KMS-11 (cell line): ENCODE measurements around the gene DIAPH3.

ENCODE experiments used
- H2AFZ ChIP-seq: fragments of 200-600 bp; sonication (generic); 2 replicates; pipeline ENCODE4 v1.6.1; 2016; ENCODE audit warnings: antibody characterized with exemption, mixed run types, low read depth
- H3K27ac ChIP-seq: fragments of 200-600 bp; sonication (generic); 2 replicates; pipeline ENCODE4 v1.6.1; 2016; ENCODE audit warnings: mild to moderate bottlenecking, mixed run types
- H3K27me3 ChIP-seq: fragments of 200-600 bp; sonication (generic); 2 replicates; pipeline ENCODE4 v1.6.1; 2017; ENCODE audit warnings: mild to moderate bottlenecking, low read depth, mixed run types, moderate library complexity; ENCODE audit not compliant: insufficient read depth
- H3K36me3 ChIP-seq: fragments of 200-600 bp; sonication (generic); 2 replicates; pipeline ENCODE4 v1.6.1; 2017; ENCODE audit warnings: mild to moderate bottlenecking, mixed run types; ENCODE audit not compliant: insufficient read depth
- H3K4me1 ChIP-seq: fragments of 200-600 bp; sonication (generic); 2 replicates; pipeline ENCODE4 v1.6.1; 2016; ENCODE audit warnings: mild to moderate bottlenecking, low read depth, mixed run types; ENCODE audit not compliant: poor library complexity, severe bottlenecking
- H3K4me2 ChIP-seq: fragments of 200-600 bp; sonication (generic); 2 replicates; pipeline ENCODE4 v1.7.0; 2016; ENCODE audit warnings: mild to moderate bottlenecking, mixed run types
- H3K4me3 ChIP-seq: fragments of 200-600 bp; sonication (generic); IDR thresholded peaks from 2 replicates; pipeline ENCODE4 v1.6.1; 2017; ENCODE audit warnings: low read depth, low read length, mixed read lengths; ENCODE audit not compliant: insufficient read depth
- H3K79me2 ChIP-seq: fragments of 200-600 bp; sonication (generic); 2 replicates; pipeline ENCODE4 v1.6.1; 2016; ENCODE audit warnings: low read depth, mixed run types; ENCODE audit not compliant: insufficient read depth
- H3K9ac ChIP-seq: fragments of 200-600 bp; sonication (generic); 2 replicates; pipeline ENCODE4 v1.6.1; 2016; ENCODE audit warnings: mild to moderate bottlenecking, mixed run types
- H4K20me1 ChIP-seq: fragments of 200-600 bp; sonication (generic); 2 replicates; pipeline ENCODE4 v1.6.1; 2016; ENCODE audit warnings: mild to moderate bottlenecking, mixed run types; ENCODE audit not compliant: insufficient read depth
- CTCF ChIP-seq: fragments of 200-600 bp; sonication (generic); conservative IDR thresholded peaks from 2 replicates; pipeline ENCODE4 v1.6.1; 2017; ENCODE audit warnings: low read depth, mild to moderate bottlenecking, antibody characterized with exemption, low read length, moderate library complexity, mixed read lengths

Gene DIAPH3

DNA sequence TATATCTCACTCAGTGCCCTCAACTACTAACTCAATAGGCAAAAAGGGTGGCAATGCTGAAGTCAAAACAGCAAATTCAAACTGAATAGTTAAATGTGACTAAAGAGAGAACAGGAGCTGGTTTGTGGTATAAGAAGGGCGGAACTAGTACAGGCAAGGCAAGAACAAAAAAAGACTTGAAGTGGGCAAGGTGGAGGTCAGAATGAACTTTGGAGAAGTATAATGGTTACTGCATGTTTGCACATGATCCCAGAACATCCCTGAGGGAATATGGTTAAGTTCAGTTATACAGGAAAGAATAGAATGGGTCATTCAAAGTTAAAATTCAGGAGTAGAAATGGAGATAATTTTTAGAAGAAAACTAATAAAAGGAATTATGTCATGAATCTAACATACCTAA, 85.5 kb downstream of the DIAPH3 start:
- no peak for TF ChIP-seq CTCF
- H3K4me2 ChIP-seq, result no peak overlapping the region

DNA sequence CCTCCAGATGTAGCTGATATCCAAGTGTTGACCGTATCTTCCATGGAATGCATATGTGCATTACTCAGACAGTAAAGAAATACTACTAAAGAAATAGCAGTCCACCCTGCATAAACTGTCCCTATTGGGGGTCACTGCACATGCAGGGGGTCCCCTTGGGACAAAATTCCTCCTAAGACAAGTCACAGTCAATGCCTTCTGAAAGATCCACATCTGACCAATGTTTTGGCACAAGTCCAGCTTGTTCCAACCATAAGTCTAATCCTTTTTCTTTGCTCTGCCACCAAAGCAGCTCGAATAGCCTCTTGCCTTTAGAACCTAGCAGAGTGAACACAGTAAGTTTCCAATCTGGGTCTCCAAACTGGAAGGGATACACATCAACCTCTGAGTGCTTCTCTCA, 87.9 kb downstream of the DIAPH3 start:
- no peak for TF ChIP-seq CTCF
- Histone ChIP-seq H3K9ac (no peak overlapping the region), H3K27ac (no peak overlapping the region), H3K27me3 (no peaks in the 10 kb centered on the region), H3K79me2 (no peaks in the 10 kb centered on the region), H2AFZ (no peak overlapping the region), H3K36me3 (no peaks in the 10 kb centered on the region), H3K4me1 (no peaks in the 10 kb centered on the region), H4K20me1 (no peaks in the 10 kb centered on the region), H3K4me3 (no peak overlapping the region), H3K4me2 (no peak overlapping the region)

More for the DNA sequence above, 85.5 kb downstream of the DIAPH3 start:
- H3K4me1 ChIP-seq, result no peaks in the 10 kb centered on the region
- no peaks in the 10 kb centered on the region for H3K36me3 ChIP-seq
- no peak overlapping the region for H3K27ac ChIP-seq
- H3K4me3 ChIP-seq, result no peak overlapping the region
- H3K27me3 ChIP-seq, result no peaks in the 10 kb centered on the region
- no peak overlapping the region for H2AFZ ChIP-seq
- H3K9ac ChIP-seq, result no peak overlapping the region
- H3K79me2 ChIP-seq, result no peaks in the 10 kb centered on the region
- H4K20me1 ChIP-seq, result no peaks in the 10 kb centered on the region

GRCh38 chr13:60074397-60074796, 89.3 kb downstream of the DIAPH3 start:
- H3K36me3 ChIP-seq, result no peaks in the 10 kb centered on the region
- H3K9ac ChIP-seq, result no peak overlapping the region
- no peaks in the 10 kb centered on the region for H3K27me3 ChIP-seq
- H2AFZ ChIP-seq, result no peak overlapping the region
- TF ChIP-seq CTCF, result no peak
- H3K4me2 ChIP-seq, result no peak overlapping the region
- no peaks in the 10 kb centered on the region for H4K20me1 ChIP-seq
- H3K4me1 ChIP-seq, result no peaks in the 10 kb centered on the region
- H3K27ac ChIP-seq, result no peak overlapping the region
- H3K79me2 ChIP-seq, result no peaks in the 10 kb centered on the region
- no peak overlapping the region for H3K4me3 ChIP-seq

DNA sequence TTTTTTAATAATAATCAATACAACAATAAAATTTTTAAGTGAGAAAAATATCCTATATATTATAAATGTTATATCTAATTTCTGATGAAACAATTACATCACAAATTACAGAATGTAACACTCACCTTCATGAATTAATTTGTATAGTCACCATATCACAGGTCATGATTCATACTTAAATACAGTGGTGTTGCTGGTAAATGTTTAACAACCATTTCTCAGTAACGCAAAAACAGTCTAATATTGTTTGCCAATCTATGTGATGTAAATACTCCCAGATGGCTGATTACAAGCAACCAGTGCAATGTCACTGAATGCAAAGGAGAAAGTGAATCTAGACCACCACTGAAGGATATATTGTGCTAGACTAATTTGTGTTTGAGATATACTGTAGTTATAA, 97.5 kb downstream of the DIAPH3 start:
- no peaks in the 10 kb centered on the region for H3K79me2 ChIP-seq
- H2AFZ ChIP-seq, result no peak overlapping the region
- no peak overlapping the region for H3K27ac ChIP-seq
- no peak overlapping the region for H3K4me2 ChIP-seq
- no peak for TF ChIP-seq CTCF
- H3K9ac ChIP-seq, result no peak overlapping the region
- no peaks in the 10 kb centered on the region for H3K27me3 ChIP-seq
- no peak overlapping the region for H3K4me3 ChIP-seq
- no peaks in the 10 kb centered on the region for H4K20me1 ChIP-seq
- no peaks in the 10 kb centered on the region for H3K36me3 ChIP-seq
- H3K4me1 ChIP-seq, result no peaks in the 10 kb centered on the region

- Histone ChIP-seq H3K4me3 (no peak overlapping the region), H3K27ac (no peak overlapping the region), H3K9ac (no peak overlapping the region), H3K4me1 (no peaks in the 10 kb centered on the region), H3K36me3 (no peaks in the 10 kb centered on the region), H3K79me2 (no peaks in the 10 kb centered on the region), H3K4me2 (no peak overlapping the region), H3K27me3 (no peaks in the 10 kb centered on the region), H2AFZ (no peak overlapping the region), H4K20me1 (no peaks in the 10 kb centered on the region)
- no peak for TF ChIP-seq CTCF
Observed at GRCh38 chr13:60062502-60062901, 101.2 kb downstream of the DIAPH3 start.
